Frontal cortex (tissue), 4 donors: ENCODE measurements around the gene MGLL. TPM values are rescaled to one million over a fixed set of nuclear protein-coding genes. Genes with fewer than 3 reads are reported as not detected.

Experiments
- DNase-seq, 2 donors: peaks; one replicate each; pipeline ENCODE4 v3.0.0; 2012; ENCODE audit warnings: low spot score in 2 of 2
- FAIRE-seq: peaks from 2 replicates; lab custom pipeline; 2012; peaks lifted over from hg19 to GRCh38; lab: Jason Lieb, UNC
- total RNA-seq: library from RNA; depleted of rRNA; stranded (reverse); fragments of >200 nt; gene quantifications from one replicate; pipeline ENCODE4 v1.2.3, GENCODE V29; 2014
- donor health status: control.
- donor health status: control.
- donor health status: control.

MGLL gene
- total RNA-seq, 1 donor from 2014 or later = 31.4 TPM

DNA sequence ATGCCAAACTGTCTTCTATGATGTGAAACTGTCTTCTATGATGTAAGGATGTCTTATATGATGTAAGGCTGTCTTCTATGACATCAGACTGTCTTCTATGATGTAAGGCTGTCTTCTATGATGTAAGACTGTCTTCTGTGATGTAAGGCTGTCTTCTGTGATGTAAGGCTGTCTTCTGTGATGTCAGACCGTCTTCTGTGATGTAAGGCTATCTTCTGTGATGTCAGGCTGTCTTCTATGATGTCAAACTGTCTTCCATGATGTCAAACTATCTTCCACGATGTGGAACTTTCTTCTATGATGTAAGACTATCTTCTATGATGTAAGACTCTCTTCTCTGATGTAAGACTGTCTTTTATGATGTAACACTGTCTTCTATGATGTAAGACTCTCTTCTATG lies 27.9 kb downstream of the MGLL start:
- FAIRE-seq (no peak), DNase-seq (no peak)

DNA sequence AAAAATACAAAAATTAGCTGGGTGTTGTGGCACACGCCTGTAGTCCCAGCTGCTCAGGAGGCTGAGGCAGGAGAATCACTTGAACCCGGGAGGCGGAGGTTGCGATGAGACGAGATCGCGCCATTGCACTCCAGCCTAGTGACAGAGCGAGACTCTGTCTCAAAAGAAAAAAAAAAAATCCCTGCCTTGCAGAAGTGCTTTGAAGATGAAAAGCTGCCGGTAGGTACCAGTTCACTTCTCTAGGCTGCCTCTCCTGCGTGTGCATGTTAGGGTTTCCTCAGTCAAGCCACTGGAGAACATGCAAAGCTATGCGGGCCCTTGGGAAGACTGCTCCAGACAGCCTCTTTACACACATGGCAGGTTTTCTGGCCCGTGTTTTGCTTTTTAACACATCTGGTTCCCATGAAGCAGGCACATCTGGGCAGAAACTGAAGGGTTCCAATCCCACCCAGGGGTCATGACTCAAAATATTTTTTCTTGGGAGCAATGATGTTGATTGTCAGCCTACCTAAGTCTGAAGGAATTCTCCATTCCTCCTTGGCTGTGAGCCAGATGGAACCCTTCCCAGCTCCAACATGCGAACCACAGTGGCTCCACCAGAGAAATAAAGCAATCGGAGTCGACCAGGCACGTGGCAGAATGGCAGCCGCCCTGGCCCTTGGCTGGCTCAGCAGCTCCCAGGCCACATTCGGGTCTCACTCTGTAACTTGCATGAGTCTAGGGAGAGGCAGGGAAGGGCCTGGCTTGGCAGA lies 29.6 kb downstream of the MGLL start:
- FAIRE-seq = no peak
- no peak for DNase-seq

DNA sequence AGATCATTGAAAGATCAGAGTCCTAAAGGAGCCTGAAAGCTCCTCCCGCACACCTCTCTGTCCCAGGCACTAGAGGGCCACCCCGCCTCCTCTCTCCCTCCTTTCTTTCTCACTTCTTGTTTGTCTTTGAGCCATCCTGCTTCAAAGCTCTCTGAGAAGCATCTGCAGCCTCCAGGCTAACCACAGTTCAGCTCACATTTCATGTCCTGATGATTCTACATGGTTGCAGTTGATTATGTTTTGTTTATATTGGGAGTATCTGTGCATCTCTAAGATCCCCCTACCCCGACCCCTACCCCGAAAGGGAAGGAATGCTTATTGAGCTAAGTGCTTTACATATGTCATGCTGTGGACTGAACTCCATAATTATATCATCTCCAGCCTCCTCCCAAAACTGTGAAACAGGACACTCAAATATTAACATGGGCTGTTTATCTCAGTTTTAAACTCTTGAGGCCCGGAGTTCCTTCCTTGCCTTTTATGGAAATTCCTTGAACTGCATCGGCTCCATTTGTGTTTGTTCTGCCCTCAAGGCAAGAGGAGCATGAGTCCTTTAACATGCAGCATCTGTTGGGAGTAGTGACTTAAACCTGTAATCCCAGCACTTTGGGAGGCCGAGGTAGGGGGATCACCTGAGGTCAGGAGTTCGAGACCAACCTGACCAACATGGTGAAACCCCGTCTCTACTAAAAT lies 30.9 kb downstream of the MGLL start:
- FAIRE-seq (no peak), DNase-seq (no peak)

DNA sequence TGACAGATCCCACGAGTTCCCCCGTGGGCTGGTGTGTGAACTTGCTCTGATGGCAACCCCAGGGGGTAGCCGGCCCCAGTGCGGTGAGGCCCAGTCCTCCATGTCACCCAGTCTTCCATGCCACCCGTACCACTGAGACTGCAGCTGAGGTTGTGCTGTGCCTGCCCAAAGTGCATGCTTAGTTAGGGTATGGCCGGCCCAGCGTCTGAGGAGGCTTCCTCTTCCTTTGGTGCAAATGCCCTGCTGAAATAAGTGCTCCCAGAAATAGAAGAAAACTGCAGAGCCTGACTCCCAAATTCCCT lies 31.5 kb downstream of the MGLL start:
- no peak for FAIRE-seq
- DNase-seq = no peak

DNA sequence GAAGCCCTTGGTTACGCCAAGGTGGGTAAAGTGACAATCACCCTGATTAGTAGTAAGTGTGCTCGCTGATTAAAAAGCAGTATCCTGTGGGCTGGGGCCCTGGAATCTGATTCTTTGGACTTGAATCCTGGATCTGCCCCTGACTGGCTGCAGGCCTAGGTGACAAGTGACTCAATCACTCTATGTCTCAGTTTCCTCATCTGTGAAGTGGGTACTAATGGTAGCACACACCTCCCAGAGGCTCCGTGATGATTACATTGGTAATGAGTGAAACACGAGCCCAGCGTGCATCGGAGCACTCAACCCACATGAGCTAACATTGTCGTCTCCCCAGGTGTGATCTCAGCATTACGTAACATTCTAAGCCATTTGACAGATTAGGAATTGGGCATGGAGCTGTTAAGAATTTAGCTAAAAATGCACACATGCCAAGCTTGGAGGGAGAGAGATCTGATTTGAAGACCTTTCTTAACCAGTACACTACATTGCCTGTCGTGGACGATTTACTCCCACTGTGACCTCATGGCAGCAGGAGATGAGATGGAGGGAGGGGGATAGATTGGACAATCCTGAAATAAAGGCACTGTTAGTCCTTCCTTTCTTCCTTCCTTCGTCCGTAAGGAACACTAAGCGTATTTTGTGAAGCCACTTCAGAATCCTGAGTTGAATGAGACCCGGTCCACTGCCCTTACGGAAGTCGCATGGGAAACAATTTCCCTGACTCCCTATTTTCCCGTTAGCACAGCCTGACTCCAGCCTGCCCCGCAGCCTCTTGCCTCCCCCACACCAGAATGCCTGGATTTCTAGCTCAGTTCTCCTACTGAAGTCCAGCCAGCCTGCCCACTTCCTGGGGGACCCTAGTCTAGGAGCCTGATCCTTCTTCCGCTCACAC lies 32.1 kb downstream of the MGLL start:
- FAIRE-seq = no peak

DNA sequence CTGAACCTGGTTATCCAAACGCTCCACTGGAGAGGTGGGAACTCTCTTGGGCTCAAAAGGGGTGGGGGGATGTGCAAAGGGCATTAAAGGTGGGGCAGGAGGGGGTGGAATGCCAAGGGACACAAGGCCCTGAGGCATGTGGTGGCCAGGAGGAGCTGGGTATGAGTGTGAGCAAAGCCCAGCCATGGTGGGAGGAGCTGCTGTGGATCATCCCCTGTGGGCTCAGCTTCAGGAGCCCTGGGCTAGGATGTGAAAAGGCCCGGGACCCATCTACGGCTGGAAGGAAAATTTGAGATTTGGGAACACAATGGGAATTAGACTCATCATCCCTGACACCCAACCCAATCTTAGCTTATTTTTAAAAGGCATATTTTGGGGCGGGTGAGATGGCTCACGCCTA lies 33.3 kb downstream of the MGLL start:
- FAIRE-seq (no peak), DNase-seq (no peak)

More for the DNA sequence above, 32.1 kb downstream of the MGLL start:
- DNase-seq = no peak

DNA sequence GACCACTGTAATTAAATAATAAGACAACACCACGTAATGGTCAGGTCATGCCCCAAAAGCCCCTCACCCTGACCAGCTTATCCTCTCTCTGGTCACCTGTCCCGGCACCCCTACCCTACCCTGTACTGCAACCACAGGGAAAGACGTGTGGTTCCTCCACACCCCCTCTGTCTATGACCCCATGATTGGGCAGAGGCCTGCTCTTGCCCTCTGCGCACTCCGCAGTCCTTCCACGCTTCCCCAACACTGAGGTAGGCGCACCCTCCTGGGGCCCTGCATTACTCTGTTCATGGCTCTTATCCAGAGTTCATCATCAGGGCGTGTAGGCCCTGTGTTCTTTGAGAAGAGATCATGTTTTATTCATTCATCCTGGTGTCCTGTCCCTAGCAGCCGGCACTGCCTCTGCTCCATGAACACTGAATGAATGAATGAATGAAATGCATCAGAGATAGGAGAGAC lies 33.8 kb downstream of the MGLL start:
- DNase-seq (no peak), FAIRE-seq (no peak)

DNA sequence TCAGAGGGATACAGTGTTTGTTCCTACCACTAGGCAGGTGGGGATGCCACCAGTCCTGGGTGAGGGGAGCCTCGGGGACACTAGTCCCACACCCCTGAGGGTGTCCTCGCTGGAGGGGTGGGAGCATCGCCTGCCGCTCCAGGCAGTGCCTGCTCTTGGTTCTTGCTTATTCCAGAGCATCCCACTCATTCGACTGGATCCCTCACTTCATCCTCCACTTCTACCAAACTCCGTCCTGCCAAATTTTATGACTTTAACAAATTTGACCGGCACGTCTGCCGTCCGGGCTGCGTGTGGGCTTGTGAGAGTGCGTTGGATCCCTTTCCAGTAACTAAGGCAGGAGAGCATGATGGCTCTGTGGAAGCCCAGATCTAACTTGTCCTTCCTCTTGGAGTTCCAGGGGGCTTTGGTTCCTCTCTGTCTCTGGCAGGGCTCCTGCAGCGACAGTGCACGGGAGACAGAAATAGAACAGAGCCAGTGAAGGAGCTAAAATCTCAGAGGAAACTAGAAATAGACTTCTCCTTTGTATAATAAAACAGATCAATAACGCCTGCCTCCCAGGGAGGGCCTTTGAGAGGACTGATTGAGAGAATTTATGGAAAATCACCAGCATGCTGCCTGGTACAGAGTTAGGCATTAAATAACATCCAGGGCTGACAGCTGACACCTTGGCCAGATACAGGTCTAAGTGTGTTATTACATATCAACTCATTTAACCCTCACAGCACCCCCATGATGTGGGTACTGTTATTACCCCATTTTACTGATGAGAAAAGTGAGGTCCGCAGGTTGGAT lies 34.5 kb downstream of the MGLL start:
- FAIRE-seq = no peak
- no peak for DNase-seq

DNA sequence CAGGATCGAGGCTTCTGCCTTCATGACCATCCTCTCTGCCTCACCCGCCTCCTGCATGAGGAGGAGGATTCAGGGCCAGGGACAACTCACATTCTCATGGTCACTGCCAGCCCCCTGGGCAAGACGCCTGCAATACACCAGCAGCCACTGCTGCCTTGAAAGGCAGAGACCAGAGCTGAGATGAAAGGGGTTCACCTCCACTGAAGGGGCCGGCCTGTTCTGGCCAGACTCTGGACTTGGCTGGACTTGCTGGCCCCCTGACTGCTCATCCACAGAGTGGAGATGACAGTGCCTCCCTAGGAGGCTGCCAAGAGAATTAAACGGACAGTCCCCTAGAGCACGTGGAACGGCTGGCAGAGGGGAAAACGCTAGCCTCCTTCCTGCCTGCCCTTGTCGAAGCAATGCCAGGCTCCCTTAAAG lies 35.2 kb downstream of the MGLL start:
- FAIRE-seq (no peak), DNase-seq (peak in 1 of 2 donors; percentile 47)

DNA sequence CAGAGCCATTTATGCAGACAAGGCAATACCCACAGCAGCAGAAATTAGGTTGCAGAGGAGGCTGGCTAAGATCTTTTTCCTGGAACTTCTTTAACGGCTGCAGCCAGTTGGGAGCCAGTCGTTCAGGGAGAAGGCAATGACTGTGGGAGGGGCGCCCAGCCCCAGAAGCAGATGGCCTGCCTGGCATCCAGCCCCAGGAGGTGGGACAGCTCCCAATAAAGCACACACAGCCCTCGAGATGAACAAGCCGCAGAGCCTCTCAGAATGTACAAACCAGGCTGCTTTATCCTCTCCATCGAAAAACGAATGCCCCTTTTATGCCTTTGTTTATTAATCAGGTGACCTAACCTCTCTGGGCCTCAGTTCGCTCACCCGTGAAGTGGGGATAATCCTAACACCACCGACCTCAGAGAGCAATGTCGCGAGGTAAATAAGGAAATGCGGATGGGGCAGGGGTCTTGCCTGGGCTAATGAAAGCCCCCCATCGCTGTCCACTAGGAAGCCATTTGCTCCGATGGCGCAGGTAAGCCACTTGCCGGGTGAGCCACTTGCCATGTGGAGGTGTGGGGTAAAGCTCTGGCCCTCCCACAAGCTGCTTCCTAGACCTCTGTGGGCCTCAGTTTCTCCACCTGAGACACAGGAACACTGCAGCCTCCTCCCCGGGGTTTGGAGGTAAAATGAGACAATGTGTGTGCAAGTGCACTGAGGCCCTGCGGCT lies 35.8 kb downstream of the MGLL start:
- peak; percentile 30 to 66 for DNase-seq
- no peak for FAIRE-seq

DNA sequence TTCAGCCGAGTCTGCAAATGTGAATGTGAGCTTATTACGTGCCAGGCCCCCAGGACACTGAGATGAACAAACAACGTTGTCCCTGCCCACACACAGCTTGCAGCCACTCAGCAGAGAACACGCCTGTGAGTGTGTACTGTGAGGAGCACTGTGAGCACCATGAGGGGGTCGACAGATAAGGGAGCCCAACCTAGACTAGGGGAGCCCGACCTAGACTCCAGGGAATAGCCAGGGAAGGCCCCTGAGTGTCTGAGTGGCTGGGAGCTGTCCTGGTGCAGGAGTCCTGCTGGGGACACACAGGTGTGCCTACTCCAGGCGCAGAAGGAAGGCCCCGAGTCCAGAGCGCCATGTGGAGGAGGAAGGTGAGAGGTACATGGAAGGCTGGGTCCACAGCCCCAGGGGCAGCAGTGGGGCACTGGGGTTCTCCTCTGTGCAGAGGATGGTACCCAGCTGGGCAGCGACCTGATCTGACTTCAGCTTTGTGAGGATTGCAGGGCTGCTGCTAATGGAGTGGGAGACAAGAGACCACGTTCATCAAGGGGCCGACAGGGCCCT lies 36.5 kb downstream of the MGLL start:
- FAIRE-seq (no peak), DNase-seq (no peak)

DNA sequence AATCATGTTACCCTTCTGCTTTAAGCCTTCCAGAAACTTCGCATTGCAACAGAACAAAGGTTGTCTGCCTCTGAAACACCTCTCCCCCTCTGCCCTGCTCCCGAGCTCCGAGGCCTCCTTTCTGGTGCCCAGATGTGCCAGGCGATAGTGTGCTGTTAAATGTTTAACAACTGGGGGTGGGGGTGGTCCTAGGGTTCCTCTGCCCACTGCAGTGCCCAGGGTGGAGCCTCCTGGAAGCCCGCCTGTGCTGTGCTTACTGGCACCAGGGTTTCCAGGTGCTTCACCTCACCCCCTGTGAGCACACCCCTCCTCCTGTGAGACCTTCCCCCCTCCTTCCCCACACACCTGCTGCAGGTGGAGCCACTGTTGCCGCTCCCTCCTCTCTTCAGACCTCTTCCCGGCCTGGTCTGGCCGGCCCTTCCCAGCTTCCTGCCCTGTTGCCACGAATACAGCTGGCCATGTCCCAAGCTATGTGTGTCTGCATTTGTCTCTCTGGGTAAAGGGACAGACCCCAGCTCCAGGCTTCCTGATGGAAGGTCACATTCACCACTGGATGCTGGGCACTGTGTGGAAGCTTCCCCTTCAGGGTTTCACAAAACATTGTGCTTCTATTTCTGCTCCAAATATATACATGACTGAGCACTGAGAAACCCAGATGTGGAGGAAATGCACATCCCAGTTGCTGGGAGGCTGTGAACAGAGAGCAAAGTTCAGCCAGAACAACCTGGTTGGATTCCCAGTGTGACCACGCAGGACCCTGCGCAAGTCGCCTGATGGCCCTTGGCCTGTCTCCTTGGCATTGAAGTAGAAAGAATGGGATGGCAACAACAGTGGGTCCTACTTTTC lies 37.2 kb downstream of the MGLL start:
- no peak for DNase-seq
- FAIRE-seq = no peak

DNA sequence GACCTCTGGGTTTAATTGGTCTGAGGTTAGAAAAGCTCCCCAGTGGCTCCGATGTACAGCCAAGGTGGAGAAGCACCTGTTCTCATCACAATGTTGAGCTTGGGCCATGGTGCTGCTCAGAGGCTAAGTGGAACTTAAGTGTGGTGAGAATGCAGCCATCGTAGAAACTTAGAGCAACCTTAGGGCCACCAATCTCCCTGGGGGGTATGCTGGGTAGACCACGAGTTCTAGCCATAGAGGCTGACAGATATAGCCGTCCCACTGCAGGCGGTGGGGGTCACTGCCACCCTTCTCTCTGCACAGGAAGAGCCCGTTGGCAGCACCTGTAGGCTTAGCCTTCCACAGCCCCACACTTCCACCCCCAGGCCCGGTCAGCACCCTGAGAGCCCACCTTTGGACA lies 38.0 kb downstream of the MGLL start:
- FAIRE-seq (no peak), DNase-seq (no peak)

DNA sequence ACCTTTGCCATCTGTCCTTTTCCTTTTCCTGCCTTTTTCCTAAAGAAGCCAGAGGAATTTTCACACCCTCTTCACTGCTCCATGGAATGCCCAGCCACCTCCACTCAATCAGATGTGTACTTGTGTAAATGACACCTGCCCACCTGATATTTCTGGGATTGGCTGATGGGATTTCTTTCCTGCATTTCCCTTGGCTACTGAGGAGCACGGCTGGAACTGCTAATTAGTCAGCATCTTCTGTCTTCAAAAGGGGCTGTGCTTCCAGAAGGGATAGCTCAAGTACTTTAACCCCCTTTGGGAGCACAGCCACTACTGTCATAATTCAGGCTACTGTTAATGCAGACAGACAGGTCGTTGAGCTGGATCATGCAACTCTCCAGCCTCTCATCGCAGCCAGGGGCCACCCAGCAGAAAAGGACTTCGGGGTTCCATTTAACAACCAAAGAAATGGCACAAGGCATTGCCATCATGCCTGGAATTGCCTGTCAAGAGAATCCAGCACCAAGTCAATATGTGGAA lies 38.6 kb downstream of the MGLL start:
- FAIRE-seq (no peak), DNase-seq (no peak)

DNA sequence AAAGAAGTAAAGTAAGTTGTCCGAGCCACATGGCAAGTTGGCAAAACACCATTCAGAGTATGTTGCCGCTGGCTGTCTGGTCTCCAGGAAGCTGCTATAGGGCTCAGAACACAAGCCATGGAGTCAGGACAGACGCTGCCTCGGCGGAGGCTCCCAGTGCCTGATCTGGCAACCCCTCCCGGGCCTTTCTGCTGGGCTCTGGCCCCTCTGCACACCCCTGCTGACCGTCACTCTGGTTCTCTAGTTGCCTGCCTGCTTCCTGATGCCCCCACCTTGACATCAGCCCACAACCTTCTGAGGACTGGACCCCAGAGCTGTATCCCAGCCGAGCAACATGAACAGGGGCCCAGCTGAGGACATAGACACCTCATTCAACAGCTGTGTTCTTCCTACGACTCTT lies 39.1 kb downstream of the MGLL start:
- no peak for FAIRE-seq
- no peak for DNase-seq

DNA sequence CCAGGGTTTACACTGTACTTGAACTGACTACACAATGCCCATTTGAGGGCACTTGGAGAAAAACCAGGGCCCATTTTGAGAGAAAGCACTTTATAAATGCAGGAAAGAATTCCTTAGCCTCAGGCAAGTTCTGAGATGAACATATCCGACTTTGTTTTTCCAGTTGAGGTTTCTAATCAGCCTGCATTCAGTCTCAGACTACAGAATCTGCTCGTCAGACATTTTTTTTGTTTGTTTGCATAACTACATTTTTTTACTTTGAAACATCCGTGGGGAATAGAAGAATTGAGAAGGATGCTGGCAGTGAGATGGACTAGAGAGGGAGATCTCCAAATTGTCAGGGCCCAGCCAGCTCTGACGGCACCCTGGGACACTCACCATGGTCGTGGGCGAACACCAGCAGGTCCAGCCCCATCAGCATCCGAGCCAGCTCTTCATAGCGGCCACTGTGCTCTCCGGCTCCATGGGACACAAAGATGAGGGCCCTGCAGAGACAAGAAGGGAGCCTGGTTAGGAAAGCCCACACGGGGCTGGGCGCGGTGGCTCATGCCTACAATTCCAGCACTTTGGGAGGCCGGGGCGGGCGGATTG lies 40.8 kb downstream of the MGLL start:
- no peak for FAIRE-seq

DNA sequence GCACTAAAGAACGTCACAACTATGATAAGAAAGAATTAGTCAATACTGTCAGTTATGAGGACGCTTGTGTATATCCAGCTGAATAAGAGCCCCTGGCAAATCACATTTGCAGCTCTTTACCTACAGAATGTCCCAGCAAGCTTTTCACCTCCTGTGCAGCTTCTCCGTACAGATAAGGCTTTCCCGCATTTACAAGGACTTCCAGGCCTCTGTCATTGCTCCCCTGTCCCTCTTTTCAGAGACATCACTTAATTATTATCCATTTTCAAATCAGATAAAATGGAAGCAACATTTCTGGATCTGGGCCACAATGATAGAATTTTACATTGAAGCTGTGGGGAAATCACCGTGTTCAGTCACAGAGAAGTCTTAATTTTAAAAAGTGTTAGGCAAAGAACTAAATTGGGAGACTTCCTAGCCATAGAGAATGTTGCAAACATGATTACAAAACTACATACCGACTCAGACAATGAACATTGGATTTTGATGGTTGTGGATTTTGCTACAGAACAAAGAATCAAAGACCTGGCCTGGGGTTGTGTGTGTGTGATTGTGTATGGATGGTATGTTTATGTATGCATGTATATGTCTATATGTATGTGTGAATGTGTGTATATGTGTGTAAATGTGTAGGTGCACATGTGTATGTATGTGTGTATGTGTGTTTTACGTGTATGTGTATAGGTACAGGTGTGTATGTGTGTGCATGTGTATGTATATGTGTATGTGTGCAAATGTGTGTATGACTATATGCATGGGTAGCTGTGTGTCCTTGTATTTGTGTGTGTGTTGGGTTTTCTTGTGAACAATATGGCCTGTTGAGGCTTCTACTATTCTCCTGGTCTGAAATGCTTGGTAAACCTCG lies 41.5 kb downstream of the MGLL start:
- DNase-seq = no peak
- no peak for FAIRE-seq

More for the DNA sequence above, 40.8 kb downstream of the MGLL start:
- DNase-seq = no peak
